Left renal cortex interstitium (tissue), 4 donors: Measurements from ENCODE around the gene SYT13. TPM values are rescaled to one million over a fixed set of nuclear protein-coding genes. Genes with fewer than 3 reads are reported as not detected.

Experiments
- DNase-seq, 4 donors: peaks; one replicate each; pipeline ENCODE4 v3.0.0-alpha.2; 2013; ENCODE audit warnings: low read depth in 4 of 4, low spot score in 2 of 4, missing footprints in 1 of 4
- polyA plus RNA-seq, 4 donors: library from polyadenylated mRNA; unstranded; fragments of 120-200 nt; gene quantifications; one replicate each; pipeline ENCODE4 v1.2.1, GENCODE V29; 2013; ENCODE audit not compliant: insufficient read length in 4 of 4

SYT13 gene
- polyA plus RNA-seq, 4 donors, result 11.5 to 13.7 (median 13.4) TPM

- no peak for DNase-seq
Measured at GRCh38 chr11:45314900-45315299, 28.8 kb upstream of the SYT13 start.

- no peak for DNase-seq
Measured at GRCh38 chr11:45313171-45313865, 27.2 kb upstream of the SYT13 start.

- DNase-seq, result no peak
Measured at GRCh38 chr11:45305874-45306623, 19.9 kb upstream of the SYT13 start.

DNA sequence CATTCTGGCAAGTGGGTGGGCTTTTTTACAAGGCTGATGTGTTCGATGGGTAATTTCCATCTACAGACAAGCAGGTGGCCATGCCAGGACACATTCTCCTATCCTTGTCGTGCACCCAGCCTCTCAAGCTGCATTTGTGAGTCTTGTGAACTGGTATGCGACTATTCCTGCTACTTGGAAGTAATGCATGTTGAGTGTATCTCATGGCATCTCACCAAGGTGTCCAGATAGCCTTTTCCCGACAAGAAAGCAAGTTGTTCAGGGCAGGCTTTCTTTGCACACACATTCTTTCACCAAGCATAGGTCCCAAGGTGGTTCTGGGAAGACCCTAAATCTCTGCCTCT lies 18.8 kb upstream of the SYT13 start:
- no peak for DNase-seq

GRCh38 chr11:45304111-45304991 lies 18.2 kb upstream of the SYT13 start:
- no peak for DNase-seq

DNA sequence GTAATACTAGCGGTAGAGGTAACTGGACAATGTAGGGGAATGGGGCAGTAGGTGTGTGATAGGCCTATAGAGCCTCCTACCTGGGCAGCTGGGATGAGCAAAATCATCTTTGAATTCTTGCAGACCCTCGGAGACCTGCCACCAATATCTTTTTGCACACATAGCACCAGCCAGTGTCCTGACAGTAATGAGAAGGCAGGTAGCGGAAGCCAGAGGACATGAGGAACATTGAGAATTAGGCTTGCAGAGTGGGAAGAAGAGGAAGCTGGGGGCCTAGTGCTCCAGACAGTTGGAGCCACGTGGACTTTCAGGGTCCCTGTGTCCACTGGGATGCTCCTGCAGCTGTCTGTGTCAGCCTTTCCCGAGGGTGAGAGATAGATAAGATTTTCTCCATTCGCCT lies 17.2 kb upstream of the SYT13 start:
- no peak for DNase-seq

DNA sequence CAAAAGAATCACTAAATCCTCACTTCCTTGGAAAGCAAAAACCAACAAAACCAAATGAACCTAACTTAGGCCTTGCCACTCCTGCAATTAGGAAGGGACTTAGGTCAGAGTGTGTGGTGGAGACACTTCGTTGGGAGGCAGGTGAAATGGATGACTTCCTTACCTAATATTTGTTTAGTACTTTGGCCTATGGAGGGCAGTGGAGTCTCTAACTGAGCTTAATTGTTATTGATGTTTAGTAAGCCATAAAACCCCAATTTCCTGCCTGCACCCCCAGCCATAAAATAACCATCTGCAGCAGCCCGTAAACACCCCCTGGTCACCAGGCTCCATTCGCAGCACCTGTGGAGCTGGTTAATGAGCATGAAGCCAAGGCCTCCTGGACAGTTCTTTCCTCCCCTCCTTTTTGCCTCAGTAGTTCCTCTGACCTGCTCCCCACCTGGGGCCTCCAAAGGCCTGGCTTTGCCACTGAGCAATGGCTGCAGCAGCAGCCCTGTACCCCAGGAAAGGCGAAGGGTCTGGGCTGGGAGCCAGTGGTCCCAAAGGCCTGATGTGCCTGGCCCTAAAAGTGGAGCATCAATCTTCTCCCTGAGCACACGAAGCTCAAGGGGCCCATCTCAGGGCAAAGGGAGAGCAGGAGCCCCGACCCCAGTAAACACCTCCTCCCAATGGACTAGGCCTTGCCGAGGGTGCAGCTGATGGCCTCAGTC lies 15.6 kb upstream of the SYT13 start:
- DNase-seq, result no peak

DNA sequence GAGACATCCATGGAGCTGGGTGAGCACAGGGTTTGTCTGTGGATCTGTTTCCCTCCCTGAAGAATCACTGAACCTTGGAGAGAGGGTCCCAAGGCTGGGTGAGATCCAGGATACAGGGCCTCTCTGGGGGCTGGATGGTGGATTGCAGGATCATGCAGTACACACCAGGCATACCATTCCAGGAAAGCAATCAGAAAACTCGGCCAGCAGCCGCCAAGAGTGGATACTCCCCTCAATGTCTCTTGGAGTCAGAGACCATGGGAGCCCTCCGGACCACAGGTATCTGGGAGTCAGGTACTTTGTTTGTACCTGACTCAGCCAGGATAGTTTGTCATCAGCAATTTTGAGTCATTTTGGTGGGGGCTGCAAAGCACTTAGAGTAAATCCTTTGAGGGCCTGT lies 14.6 kb upstream of the SYT13 start:
- DNase-seq, result no peak

GRCh38 chr11:45298718-45299117 lies 12.6 kb upstream of the SYT13 start:
- DNase-seq, result no peak

DNA sequence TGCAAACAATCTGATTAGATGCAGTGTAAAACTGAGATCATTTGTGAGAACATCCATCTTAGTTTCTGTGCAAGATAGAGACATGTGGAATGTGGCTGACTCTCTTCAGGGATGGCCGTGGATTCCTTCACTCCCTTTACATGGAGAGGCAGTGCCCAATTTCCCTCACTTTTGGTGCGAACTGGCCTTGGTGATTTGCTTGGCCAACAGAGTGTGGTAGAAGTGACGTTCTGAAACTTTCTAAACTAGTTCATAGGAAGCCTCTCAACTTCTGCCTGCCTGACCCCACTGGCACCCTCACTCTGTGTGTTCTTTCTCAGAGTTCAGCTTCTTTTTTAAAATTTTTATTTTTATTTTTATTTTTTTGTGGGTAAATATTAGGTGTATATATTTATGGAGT lies 9.9 kb upstream of the SYT13 start:
- DNase-seq, result no peak

GRCh38 chr11:45294499-45294898 lies 8.4 kb upstream of the SYT13 start:
- no peak for DNase-seq

- peak in 2 of 4 donors; percentile 59 to 76 for DNase-seq
Measured at GRCh38 chr11:45293566-45294192, 7.5 kb upstream of the SYT13 start.

- no peak for DNase-seq
Measured at GRCh38 chr11:45290586-45290985, 4.4 kb upstream of the SYT13 start.

DNA sequence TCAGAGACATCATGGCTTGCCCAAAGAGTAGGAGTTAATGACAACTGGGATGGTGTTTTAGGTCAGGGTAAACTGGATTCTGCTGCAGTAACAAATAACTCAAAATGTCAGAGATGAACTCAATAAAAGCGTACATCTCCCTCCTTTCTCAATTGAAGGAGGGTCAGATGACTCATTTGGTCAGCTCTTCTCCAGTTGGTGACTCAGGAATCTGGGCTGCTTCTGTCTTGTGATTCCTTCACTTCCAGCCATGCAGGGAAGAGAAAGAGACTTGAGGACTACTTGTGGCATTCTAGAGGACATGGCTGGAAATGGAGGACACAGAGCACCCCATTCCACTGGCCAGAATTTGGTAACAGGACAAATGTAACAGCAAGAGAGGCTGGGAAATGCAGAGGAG lies 3.2 kb upstream of the SYT13 start:
- no peak for DNase-seq

GRCh38 chr11:45288339-45288738 lies 2.2 kb upstream of the SYT13 start:
- DNase-seq, result no peak

DNA sequence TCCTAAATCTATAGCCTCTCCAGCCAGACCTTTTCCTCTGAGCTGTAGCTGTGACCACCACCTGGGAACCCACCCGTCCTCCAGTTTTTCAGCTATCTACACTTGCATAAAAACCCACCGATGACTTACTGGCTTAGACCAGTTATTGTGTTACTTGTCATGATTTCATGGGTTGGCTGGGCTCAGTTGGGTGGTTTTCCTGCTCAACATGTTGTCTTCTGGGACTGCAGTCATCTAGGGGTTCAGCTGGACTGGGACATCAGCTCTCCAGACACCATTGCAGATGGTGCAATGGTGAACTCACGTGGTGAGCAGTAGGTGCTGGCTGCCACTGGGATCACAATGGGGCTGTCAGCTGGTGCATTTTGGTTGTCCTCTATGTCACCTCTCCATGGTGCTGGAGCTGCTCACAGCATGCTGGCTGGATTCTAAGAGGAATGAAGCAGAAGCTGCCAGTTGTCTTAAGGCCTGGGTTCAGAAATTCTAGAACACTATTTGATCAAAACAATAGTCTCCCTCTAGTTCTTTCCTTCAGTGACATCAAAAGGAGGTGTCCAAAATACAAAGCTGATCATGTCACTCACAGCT lies 1.3 kb upstream of the SYT13 start:
- DNase-seq, result no peak

DNA sequence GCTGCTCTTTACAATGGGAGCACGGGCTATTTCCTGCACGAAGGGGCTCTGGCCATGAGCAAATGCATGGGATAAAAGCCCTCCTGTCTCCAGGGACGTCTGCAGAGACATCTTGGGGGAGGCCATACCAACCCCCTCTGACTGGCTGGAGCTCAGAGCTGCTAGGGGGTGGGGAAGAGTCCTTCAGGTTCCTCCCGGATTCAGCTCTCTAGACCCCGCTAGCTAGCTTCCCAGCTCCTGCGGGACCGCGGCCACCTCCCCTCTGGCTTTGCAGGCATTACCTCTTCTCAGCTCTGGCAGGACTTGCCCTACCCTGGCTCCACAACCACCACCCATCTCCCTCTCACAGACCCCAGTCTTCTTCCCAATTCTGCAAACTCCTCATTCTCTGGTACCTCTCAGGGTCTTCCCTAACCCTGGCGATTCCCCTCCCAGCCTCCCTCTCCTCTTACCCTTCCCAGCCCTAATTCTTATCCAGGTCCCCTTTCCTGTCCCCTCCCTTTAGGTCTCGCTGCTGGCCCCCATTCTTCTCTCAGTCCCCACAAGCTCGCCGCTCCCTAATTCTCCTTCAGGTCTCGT lies 802 bp downstream of the SYT13 start:
- DNase-seq, result no peak

DNA sequence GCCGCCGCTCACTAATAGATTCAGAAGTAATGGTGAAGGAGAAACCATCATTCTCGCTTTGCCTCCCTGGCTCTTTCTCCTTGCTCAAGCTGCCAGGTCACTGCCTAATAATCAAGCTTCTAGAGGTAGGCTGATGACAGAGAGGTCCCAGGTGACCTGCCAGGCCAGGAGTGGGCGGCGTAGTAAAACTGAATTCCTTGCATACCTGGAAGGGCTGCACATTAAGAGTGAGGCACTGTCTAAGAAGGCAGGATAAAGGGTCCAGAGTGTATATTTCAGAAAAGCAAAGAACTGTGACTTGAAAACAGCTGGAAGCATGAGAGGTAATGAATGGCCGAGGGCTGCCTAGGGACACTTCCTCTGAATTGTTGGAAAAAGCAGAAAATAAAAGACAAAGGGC lies 4.1 kb downstream of the SYT13 start:
- DNase-seq, result no peak

- DNase-seq, result no peak
Measured at GRCh38 chr11:45280449-45280848, 5.7 kb downstream of the SYT13 start.

- no peak for DNase-seq
Measured at GRCh38 chr11:45279645-45280044, 6.5 kb downstream of the SYT13 start.
